ENCODE data around the gene LRRC75B.

Gene LRRC75B

GRCh38 chr22:24550902-24551435 lies 41.9 kb downstream of the LRRC75B start:
- DNase-seq: no peak
- no peaks in the 10 kb centered on the region for H3K9me3 ChIP-seq (ENCODE audit: severe bottlenecking)
- no peak for TF ChIP-seq CTCF (IDR thresholded peaks at IDR 0.05; ENCODE audit: low read depth, low read length)
- H3K27ac ChIP-seq: no peak overlapping the region
- no peak overlapping the region for H3K4me3 ChIP-seq (ENCODE audit: low read depth, low read length)
- H3K27me3 ChIP-seq (ENCODE audit: insufficient read depth, low read depth, severe bottlenecking): no peaks in the 10 kb centered on the region
- H3K36me3 ChIP-seq: peaks cover 48% of the 10 kb centered on the region

- H3K9me3 ChIP-seq (ENCODE audit: severe bottlenecking): no peaks in the 10 kb centered on the region
- TF ChIP-seq CTCF (IDR thresholded peaks at IDR 0.05; ENCODE audit: low read depth, low read length): no peak
- no peak overlapping the region for H3K27ac ChIP-seq
- H3K27me3 ChIP-seq (ENCODE audit: insufficient read depth, low read depth, severe bottlenecking): no peaks in the 10 kb centered on the region
- H3K36me3 ChIP-seq: peaks cover 52% of the 10 kb centered on the region
- no peak for DNase-seq
- H3K4me3 ChIP-seq (ENCODE audit: low read depth, low read length): no peak overlapping the region
These were observed 42.6 kb downstream of the LRRC75B start for GRCh38 chr22:24550028-24550901.

DNA sequence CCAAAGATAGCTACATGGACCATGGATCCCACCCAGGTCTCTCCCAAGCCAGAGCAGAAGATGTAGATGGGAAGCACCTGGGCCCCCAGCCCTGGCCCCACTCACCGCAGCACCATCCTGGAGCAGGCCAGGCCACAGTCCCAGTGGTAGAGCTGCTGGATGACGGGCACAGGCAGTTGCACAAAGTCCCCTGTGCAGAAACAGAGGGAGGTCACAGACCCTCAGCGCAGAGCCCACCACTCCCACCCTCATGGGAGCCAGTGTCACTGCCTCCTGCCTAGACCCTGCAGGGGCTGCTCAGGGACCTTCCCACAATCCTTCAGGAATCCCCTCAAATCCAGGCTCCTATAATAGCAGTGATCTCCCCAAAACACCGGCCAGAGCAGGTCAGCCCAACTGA lies 44.1 kb downstream of the LRRC75B start:
- DNase-seq: no peak
- no peaks in the 10 kb centered on the region for H3K27me3 ChIP-seq (ENCODE audit: insufficient read depth, low read depth, severe bottlenecking)
- no peak overlapping the region for H3K27ac ChIP-seq
- H3K9me3 ChIP-seq (ENCODE audit: severe bottlenecking): no peaks in the 10 kb centered on the region
- H3K4me3 ChIP-seq (ENCODE audit: low read depth, low read length): no peak overlapping the region
- no peak for TF ChIP-seq CTCF (IDR thresholded peaks at IDR 0.05; ENCODE audit: low read depth, low read length)
- peaks cover 60% of the 10 kb centered on the region for H3K36me3 ChIP-seq

- DNase-seq: no peak
- H3K4me3 ChIP-seq (ENCODE audit: low read depth, low read length): no peak overlapping the region
- H3K36me3 ChIP-seq: peaks cover 75% of the 10 kb centered on the region
- H3K27me3 ChIP-seq (ENCODE audit: insufficient read depth, low read depth, severe bottlenecking): no peaks in the 10 kb centered on the region
- no peaks in the 10 kb centered on the region for H3K9me3 ChIP-seq (ENCODE audit: severe bottlenecking)
- no peak overlapping the region for H3K27ac ChIP-seq
- TF ChIP-seq CTCF (IDR thresholded peaks at IDR 0.05; ENCODE audit: low read depth, low read length): no peak
These were observed 49.1 kb downstream of the LRRC75B start for GRCh38 chr22:24543679-24544243.

GRCh38 chr22:24543185-24543601 lies 49.7 kb downstream of the LRRC75B start:
- Histone ChIP-seq H3K27me3 (ENCODE audit: insufficient read depth, low read depth, severe bottlenecking) (no peaks in the 10 kb centered on the region), H3K27ac (no peak overlapping the region), H3K36me3 (peaks cover 71% of the 10 kb centered on the region), H3K9me3 (ENCODE audit: severe bottlenecking) (no peaks in the 10 kb centered on the region), H3K4me3 (ENCODE audit: low read depth, low read length) (no peak overlapping the region)
- DNase-seq: no peak
- no peak for TF ChIP-seq CTCF (IDR thresholded peaks at IDR 0.05; ENCODE audit: low read depth, low read length)
